Activated T-helper 1 cell treated with anti-CD3 and anti-CD28 coated beads, Interleukin-12 subunit alpha, Interleukin-12 subunit beta, Interleukin-2, Interleukin-4 antibody, amounts not matched to agents 30 ng/mL and 10 ng/mL and 1 ng/mL, durations not matched to agents 14 hours and 24 hours and 36 hours (primary cell): Measurements from ENCODE around the gene CFAP97. TPM values are rescaled to one million over a fixed set of nuclear protein-coding genes. Genes with fewer than 3 reads are reported as not detected.

Experiments used
- DNase-seq: peaks from one replicate; pipeline ENCODE4 v3.0.0; 2021; ENCODE audit warnings: low spot score
- H3K27ac Mint-ChIP-seq: one replicate; pipeline ENCODE4 v1.8.0; 2021; ENCODE audit warnings: mild to moderate bottlenecking, mixed read lengths
- H3K27me3 Mint-ChIP-seq: one replicate; pipeline ENCODE4 v1.8.0; 2022; ENCODE audit warnings: mild to moderate bottlenecking, moderate library complexity, mixed read lengths; ENCODE audit not compliant: insufficient read depth
- H3K36me3 Mint-ChIP-seq: one replicate; pipeline ENCODE4 v1.8.0; 2021; ENCODE audit warnings: low read depth, mixed read lengths
- H3K4me1 Mint-ChIP-seq: one replicate; pipeline ENCODE4 v1.8.0; 2021; ENCODE audit warnings: low read depth, mixed read lengths
- H3K4me3 Mint-ChIP-seq: one replicate; pipeline ENCODE4 v1.8.0; 2021; ENCODE audit warnings: mild to moderate bottlenecking, moderate library complexity, mixed read lengths
- H3K9me3 Mint-ChIP-seq: one replicate; pipeline ENCODE4 v1.8.0; 2021; ENCODE audit warnings: mixed read lengths
- intact Hi-C: fragments of 100-400 bp; cut with micrococcal nuclease; formaldehyde crosslinking; loops from one replicate; pipeline ENCODE4 v1.15.1; 2024
- total RNA-seq: library from RNA; stranded (reverse); gene quantifications from 2 replicates; pipeline ENCODE4 v1.2.3, GENCODE V29; 2022

Gene CFAP97
- total RNA-seq, 1 donor from 2014 or later = 54.6 TPM

DNA sequence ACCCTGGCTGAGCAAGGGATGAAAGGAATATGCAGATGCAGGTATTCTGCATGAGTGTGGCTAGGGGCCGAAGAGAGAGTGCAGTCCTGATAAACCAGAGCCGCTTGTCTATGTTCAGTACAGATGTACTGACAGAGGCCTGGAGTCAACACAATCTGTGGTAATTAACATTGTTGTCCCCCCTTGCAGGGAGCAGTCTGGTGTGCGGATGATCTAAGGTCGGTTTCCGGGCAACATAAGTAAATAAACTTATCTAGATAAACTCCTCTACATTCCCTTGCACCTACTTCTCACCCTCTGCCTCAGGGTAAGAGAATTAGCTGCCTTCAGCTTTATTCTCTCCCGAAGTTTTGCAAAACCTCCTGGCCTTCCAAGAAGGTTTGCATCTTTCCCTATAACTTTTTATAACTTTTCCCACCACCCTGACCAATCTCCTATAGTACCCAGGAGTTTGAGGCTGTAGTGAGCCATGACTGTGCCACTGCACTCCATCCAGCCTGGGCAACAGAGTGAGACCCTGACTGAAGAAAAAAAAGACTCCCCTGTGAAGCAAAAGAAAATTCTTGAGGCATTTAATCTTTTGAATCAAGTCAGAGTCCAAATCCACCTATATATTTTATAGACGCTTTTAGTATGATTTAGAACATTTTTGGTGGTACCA lies 32.2 kb upstream of the CFAP97 start:
- peaks cover 12% of the 10 kb centered on the region for H3K36me3 Mint-ChIP-seq
- H3K27me3 Mint-ChIP-seq = no peaks in the 10 kb centered on the region
- peaks cover 17% of the 10 kb centered on the region for H3K4me1 Mint-ChIP-seq
- no peaks in the 10 kb centered on the region for H3K9me3 Mint-ChIP-seq
- no peak overlapping the region for H3K27ac Mint-ChIP-seq
- no peak for DNase-seq
- intact Hi-C loops = no loop called here
- H3K4me3 Mint-ChIP-seq = no peak overlapping the region

DNA sequence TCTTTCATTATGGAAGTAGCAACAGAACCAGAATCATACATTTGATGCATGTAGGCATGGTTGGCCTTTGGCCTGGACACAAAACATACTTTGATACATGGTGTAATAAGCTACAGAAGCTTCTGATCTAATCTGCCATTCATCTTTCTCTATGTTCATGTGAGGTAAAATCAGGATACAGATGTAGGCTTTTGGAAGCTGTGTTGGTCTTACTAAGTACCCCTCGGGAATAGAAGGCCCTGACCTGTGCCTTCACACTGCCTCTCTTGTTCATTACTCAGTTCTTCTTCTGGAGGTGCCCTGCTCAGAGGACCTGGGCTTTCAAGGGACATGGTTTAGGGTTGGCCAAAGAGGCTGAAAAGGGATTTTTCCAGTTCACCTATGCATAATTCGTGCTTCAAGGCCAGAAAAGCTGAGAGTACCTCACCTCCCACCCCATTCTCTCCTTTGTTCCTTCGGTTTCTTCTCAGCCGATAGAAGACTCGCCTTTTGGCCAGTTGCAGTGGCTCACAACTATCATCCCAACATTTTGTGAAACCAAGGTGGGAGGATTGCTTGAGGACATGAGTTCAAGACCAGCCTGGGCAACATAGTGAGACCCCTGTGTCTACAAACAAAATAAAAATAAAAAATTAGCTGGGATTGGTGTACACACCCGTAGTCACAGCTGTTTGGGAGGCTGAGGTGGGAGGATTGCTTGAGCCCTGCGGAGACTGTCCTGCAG lies 31.5 kb upstream of the CFAP97 start:
- intact Hi-C loops = no loop called here
- H3K4me3 Mint-ChIP-seq = no peak overlapping the region

DNA sequence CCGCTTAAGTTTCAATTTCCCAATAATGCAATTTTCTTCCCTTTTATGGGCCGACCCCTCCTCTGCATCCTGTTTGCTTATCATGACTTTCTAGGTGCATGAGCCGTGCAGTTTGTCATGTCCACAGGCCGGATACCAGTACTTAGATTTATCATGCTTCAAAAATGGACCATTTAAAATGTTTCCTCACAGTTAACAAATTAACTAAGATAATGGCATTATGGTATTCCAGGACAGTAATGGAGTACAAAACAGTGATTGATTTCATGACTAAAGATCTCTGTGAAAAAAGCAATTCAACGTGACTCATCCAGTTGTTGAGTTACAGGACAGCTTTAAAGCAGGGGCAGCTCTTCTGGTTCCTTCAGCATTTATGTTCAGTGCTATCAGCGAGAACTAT lies 28.6 kb upstream of the CFAP97 start:
- Mint-ChIP-seq H3K27ac (no peak overlapping the region), H3K36me3 (peaks cover 5% of the 10 kb centered on the region), H3K4me3 (no peak overlapping the region), H3K4me1 (peaks cover 9% of the 10 kb centered on the region), H3K27me3 (no peaks in the 10 kb centered on the region), H3K9me3 (no peaks in the 10 kb centered on the region)
- no peak for DNase-seq
- intact Hi-C loops = no loop called here

More for the DNA sequence above, 31.5 kb upstream of the CFAP97 start:
- Mint-ChIP-seq H3K36me3 (peaks cover 12% of the 10 kb centered on the region), H3K27ac (no peak overlapping the region), H3K9me3 (no peaks in the 10 kb centered on the region), H3K27me3 (no peaks in the 10 kb centered on the region), H3K4me1 (peaks cover 17% of the 10 kb centered on the region)
- no peak for DNase-seq

DNA sequence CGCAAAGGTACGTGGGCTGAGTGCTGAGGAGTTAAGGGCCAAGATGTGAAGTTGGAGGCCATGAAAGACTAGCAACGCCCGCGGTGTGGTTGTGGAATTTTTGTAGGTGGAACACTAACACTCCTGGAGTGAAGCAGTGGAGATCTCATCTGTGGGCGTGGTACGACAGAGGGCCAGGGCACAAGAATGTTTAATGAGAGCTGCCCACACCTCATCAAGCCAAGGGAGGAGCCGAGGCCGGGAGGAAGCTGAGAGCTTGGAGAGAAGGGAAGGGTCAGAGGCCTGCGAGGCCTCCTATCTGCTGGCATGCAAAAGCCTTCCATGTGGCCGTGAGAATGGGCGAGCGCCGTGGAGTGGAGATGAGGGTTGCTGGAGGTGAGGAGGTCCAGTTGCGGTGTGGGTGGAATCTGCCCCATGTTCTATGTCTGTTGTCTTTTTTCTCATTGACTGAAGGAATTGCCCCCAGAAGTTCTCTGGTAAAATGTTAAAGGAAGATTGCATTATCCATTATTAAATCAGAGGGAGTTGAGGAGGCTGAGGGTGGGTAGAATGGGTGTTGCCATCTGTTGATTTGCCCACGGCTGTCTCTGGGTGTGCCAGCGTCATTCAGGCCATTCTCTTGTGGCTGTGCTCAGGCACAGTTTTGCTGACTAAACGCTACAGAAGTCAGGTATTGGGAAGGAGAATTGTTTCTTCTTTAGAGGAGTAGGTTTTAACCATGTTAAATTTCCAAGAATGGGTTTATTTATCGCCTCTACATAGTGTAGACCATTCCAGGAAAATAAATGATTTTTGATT lies 25.4 kb upstream of the CFAP97 start:
- peaks cover 5% of the 10 kb centered on the region for H3K36me3 Mint-ChIP-seq
- H3K27me3 Mint-ChIP-seq = no peaks in the 10 kb centered on the region
- no peak for DNase-seq
- no peak overlapping the region for H3K27ac Mint-ChIP-seq
- H3K4me1 Mint-ChIP-seq = peaks cover 9% of the 10 kb centered on the region
- H3K9me3 Mint-ChIP-seq = no peaks in the 10 kb centered on the region
- intact Hi-C loops = no loop called here
- H3K4me3 Mint-ChIP-seq = no peak overlapping the region

DNA sequence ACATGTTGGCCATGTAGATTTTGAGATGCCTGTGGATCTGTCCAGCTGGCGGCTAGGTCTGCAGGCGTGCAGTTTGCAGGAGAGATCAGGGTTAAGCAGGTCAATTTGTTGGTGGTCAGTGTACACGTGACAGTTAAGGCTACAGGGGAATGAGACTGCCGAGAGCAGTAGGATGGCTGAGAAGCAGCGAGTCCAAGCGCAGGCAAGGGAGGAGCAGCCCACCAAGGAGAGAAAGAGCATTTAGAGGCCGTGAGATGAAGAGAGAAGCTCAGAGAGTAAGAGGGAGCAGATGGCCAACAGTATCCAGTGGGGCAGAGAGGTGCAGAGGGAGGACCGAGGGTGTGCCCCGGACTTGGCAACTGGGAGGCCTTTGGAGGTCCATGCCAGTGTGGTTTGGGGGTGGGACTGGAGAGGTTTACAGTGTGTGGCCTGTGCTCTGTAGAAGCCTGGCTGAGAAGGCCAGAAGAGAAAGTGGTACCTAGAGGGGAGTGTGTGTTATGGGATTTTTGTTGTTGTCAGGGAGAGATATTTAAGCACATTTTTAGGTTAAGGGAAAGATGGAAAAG lies 24.0 kb upstream of the CFAP97 start:
- Mint-ChIP-seq H3K4me3 (no peak overlapping the region), H3K36me3 (peaks cover 5% of the 10 kb centered on the region), H3K4me1 (peaks cover 9% of the 10 kb centered on the region), H3K27me3 (no peaks in the 10 kb centered on the region), H3K27ac (no peak overlapping the region), H3K9me3 (no peaks in the 10 kb centered on the region)
- no peak for DNase-seq
- intact Hi-C loops = no loop called here

DNA sequence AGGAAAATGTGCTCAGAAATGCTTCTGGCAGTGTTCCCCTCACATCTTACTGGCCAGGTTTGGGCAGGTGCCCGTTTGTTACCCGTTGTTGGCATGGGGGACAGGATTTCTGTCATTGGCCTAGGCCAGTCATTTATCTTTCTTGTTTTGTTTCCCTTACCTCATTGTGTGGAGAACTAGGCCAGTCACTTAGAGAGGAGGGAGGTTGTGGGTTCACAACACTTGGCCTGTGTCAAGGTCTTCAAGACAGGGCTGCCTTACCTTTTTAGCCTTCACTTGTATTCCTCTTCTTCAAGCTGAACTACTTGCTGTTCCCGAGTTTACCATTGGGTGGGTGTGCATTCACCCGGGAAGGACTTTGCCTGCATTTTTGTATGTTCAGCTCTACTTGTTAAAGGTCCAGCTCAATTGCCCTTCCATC lies 23.3 kb upstream of the CFAP97 start:
- intact Hi-C loops = no loop called here
- Mint-ChIP-seq H3K27ac (no peak overlapping the region), H3K4me1 (peaks cover 4% of the 10 kb centered on the region), H3K4me3 (no peak overlapping the region), H3K27me3 (no peaks in the 10 kb centered on the region), H3K9me3 (no peaks in the 10 kb centered on the region), H3K36me3 (peaks cover 2% of the 10 kb centered on the region)
- no peak for DNase-seq

DNA sequence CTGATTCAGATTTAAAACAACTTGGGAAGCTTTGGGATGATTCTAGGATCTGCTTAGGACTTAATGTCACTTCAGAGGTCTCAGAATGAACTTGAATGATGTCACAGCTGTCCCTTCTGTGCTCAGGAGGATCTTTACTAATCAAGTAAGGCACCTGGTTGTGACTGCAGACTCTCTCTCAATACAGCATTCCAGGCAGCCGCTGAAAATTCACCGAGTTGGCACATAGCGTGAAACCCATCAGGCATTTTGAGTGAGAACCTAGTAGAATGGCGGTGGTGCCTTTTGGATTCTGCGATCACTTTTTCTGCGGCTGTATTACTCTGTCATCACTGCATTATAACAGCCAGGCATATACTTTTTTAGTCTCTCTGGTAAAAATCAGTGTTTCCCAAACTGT lies 22.1 kb upstream of the CFAP97 start:
- intact Hi-C loops = no loop called here
- H3K27ac Mint-ChIP-seq = no peak overlapping the region
- no peak overlapping the region for H3K4me3 Mint-ChIP-seq
- peaks cover 5% of the 10 kb centered on the region for H3K36me3 Mint-ChIP-seq
- no peaks in the 10 kb centered on the region for H3K4me1 Mint-ChIP-seq
- no peaks in the 10 kb centered on the region for H3K27me3 Mint-ChIP-seq
- no peak for DNase-seq
- no peaks in the 10 kb centered on the region for H3K9me3 Mint-ChIP-seq

DNA sequence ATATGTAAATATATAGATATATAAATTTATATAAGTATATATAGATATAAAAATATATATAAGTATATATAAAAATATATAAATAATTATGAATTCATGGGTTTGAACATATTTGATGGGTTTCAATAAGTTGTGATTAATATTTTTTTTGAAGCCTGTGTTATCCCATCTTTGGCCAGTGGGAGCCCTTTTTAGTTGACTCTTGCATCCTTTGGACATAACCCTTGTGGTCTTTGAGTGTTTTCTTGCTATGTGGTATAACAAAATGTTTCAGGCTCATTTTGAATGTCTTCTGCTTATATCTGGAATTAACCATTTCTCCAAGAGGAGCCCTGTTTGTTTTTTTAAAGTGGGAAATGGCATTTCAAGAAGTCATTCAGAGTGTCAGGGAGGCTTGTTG lies 20.8 kb upstream of the CFAP97 start:
- Mint-ChIP-seq H3K9me3 (no peaks in the 10 kb centered on the region), H3K4me1 (peaks cover 4% of the 10 kb centered on the region), H3K27ac (no peak overlapping the region), H3K27me3 (no peaks in the 10 kb centered on the region), H3K4me3 (no peak overlapping the region), H3K36me3 (peaks cover 5% of the 10 kb centered on the region)
- no peak for DNase-seq
- intact Hi-C loops = no loop called here

DNA sequence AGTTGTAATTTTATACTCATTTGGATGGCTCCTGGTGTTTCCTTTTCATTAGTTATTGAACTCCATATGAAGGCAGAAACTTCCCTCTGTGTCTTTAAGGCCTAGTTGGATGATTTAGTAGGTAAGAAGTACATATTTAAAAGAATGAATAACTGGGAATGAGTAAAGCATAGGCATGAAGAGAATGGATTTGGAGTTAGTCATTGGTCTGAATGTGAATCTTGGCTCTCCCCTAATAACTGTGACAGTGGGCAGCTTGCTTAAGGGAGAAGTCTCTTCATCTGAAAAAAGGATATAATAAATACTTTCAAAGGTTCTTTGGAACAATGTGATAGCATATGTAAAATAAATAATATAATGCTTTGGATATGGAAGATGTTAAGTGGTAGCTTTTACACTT lies 18.8 kb upstream of the CFAP97 start:
- no peak for DNase-seq
- H3K4me3 Mint-ChIP-seq = no peak overlapping the region
- H3K4me1 Mint-ChIP-seq = peaks cover 8% of the 10 kb centered on the region
- H3K9me3 Mint-ChIP-seq = no peaks in the 10 kb centered on the region
- intact Hi-C loops = no loop called here
- no peak overlapping the region for H3K27ac Mint-ChIP-seq
- H3K27me3 Mint-ChIP-seq = no peaks in the 10 kb centered on the region
- H3K36me3 Mint-ChIP-seq = peaks cover 5% of the 10 kb centered on the region

DNA sequence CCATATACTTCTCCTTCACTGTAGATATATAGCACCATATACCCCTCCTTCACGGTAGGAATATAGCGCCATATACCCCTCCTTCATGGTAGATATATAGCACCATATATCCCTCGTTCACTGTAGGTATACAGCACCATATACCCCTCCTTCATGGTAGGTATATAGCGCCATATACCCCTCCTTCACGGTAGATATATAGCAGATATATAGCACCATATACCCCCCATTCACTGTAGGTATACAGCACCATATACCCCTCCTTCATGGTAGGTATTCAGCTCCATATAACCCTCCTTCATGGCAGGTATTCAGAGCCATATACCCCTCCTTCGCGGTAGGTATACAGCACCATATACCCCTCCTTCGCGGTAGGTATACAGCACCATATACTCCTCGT lies 18.1 kb upstream of the CFAP97 start:
- peaks cover 5% of the 10 kb centered on the region for H3K36me3 Mint-ChIP-seq

DNA sequence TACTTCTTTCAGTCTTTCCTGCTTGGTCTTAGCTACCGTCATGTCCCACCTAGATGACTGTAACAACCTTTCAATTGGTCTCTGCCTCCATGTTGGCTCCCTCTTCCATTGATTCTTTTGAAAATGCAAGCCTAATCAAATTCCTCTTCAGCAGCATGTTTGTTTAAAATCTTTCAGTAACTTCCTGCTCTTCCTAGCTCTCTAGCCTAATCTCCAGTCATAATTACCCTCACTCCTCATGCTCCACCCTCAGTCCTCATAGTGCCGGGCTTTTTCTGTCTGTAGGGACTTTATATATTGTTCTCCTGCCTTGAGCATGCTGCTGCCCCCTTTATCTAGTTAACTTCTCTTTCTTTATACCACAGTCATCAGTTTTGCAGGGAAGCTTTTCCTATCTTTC lies 17.7 kb upstream of the CFAP97 start:
- Mint-ChIP-seq H3K27me3 (no peaks in the 10 kb centered on the region), H3K9me3 (no peaks in the 10 kb centered on the region), H3K4me1 (peaks cover 8% of the 10 kb centered on the region), H3K4me3 (no peak overlapping the region), H3K27ac (no peak overlapping the region), H3K36me3 (peaks cover 5% of the 10 kb centered on the region)
- intact Hi-C loops = no loop called here
- no peak for DNase-seq

More for the DNA sequence above, 18.1 kb upstream of the CFAP97 start:
- no peak overlapping the region for H3K27ac Mint-ChIP-seq
- intact Hi-C loops = no loop called here
- H3K27me3 Mint-ChIP-seq = no peaks in the 10 kb centered on the region
- H3K4me1 Mint-ChIP-seq = peaks cover 8% of the 10 kb centered on the region
- no peak for DNase-seq
- H3K4me3 Mint-ChIP-seq = no peak overlapping the region
- H3K9me3 Mint-ChIP-seq = no peaks in the 10 kb centered on the region

DNA sequence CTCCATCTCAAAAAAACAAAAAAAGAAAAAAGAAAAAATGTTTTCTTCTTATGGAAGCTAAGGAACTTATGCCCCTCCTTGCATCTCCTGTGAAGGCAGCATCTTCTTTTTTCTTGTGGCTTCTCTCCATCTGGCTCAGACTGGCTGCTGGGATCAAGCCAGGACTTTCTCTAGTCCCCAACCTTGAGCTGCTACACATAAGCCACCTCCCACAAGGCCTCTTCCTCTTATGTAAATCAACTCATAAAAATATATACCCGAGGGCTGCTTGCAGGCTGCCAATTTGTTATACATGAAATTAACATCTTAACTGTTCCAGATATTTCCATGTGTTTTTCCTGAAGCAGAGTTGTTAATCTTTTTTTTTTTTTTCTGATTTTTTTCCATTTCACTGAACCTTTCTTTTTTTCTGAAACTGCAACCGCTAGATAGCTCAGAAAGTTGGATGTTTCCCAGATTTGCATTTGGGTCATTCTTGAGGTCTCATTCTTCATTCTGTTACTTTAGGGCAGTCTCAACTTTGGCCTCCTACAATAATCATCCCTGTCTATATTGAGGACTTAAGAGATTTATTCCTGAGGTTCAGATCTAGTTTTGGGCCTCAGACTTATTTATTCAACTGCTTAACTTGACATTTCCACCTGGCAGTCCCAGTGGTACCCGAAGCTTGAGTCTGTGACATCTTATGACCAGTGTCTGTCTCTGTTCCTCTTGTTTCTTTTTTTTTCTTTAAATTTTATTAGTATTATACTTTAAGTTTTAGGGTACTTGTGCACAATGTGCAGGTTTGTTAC lies 15.9 kb upstream of the CFAP97 start:
- Mint-ChIP-seq H3K27me3 (no peaks in the 10 kb centered on the region), H3K9me3 (no peaks in the 10 kb centered on the region), H3K4me1 (peaks cover 8% of the 10 kb centered on the region), H3K4me3 (no peak overlapping the region), H3K36me3 (peaks cover 5% of the 10 kb centered on the region), H3K27ac (no peak overlapping the region)
- intact Hi-C loops = no loop called here
- no peak for DNase-seq
